SKM-1 treated with dmso at 0.1 percent for 144 hours (cell line): Measurements from ENCODE around the gene STYXL2.

ENCODE experiments used
- DNase-seq: peaks from one replicate; lab custom pipeline; 2025; ENCODE audit not compliant: unreplicated experiment; lab: John Stamatoyannopoulos, UW

STYXL2 gene

GRCh38 chr1:167077128-167077867 is 16.6 kb upstream of the STYXL2 start:
- no peak for DNase-seq

- DNase-seq: no peak
Observed at GRCh38 chr1:167077868-167078210, 16.0 kb upstream of the STYXL2 start.

DNA sequence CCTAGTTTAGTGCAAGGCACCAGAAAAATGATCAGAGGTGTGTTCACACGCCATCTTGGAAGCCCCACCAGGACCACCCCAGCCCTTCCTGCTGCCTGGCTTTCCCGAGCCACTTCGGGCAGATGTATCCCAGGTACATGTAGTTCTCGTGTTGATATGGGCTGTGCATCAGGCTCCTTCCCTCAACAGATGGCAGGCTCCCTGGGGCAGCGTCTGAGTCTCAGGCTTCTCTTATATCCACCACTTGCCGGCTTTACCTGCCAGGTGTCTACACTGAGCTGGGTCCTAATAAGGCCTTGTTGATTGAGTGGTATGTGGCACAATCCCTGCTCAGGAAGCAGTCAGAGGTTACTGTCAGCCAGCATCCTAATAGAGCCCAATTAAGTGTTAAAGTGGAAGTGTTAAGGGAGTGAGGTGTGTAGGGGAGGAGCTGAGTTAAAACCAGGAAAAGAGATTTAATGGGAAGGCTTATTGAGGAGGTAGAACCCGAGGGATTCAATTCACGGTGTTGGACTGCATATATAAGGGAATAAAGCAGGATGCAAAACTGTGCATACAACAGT is 12.2 kb upstream of the STYXL2 start:
- DNase-seq: no peak

GRCh38 chr1:167082511-167083027 is 11.3 kb upstream of the STYXL2 start:
- peak; percentile 50 for DNase-seq

- no peak for DNase-seq
Observed at GRCh38 chr1:167083066-167083665, 10.7 kb upstream of the STYXL2 start.

DNA sequence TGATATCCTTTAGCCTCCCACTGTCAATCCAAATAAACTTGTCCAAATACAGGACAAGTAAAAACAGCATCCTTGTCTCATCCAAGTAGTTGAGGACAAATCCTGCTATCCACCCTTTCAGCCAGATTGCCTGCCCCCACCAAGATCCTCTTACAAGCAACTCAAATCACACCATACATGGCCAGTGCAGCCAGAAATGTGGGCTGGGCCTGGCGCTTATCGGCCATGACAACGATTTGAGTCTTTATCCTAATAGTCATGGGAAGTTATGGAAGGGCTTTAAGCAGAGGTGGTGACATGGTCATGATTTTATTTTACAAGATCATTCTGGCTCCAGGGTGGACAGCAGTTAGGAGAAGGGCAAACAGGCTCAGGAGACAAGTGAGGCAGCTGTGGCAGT is 10.0 kb upstream of the STYXL2 start:
- DNase-seq: no peak

DNA sequence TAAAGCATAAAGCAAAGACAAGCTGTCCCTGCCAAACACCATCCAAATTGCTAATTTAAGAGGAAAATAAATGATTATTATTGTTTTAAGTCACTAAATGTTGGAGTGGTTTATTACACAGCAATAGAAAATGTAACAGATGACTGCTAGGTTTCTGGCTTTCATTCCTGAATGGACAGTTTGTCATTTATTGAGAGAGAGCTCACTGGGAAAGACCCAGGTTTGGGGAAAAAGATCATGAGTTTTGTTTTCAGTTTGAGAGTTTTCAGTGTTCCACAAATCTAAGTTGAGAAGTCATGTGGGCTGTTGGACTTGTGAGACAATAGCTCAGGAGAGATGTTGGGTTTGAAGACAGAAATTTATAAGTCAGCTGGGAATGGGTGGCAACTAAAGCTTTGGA is 9.1 kb upstream of the STYXL2 start:
- no peak for DNase-seq

- DNase-seq: no peak
Observed at GRCh38 chr1:167086033-167086432, 7.8 kb upstream of the STYXL2 start.

DNA sequence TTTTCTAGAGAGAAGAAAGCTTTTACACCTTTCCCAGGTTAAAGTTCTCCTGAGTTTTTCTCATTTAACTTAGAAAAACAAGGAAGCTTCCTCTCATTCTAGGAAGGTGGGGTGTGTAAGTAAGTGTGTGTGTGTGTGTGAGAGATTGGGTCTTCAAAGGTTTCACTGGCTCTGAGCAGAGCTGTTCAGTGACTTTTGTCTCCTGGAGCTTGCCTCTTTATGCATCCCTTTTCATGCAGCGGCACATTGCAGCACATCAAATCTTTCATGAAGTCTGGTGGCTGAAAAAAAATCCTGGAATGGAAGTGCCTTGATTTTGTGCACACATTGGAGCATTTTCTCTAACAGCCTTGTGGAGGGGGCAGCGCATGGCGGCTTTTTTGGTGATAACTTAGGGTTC is 7.1 kb upstream of the STYXL2 start:
- no peak for DNase-seq

DNA sequence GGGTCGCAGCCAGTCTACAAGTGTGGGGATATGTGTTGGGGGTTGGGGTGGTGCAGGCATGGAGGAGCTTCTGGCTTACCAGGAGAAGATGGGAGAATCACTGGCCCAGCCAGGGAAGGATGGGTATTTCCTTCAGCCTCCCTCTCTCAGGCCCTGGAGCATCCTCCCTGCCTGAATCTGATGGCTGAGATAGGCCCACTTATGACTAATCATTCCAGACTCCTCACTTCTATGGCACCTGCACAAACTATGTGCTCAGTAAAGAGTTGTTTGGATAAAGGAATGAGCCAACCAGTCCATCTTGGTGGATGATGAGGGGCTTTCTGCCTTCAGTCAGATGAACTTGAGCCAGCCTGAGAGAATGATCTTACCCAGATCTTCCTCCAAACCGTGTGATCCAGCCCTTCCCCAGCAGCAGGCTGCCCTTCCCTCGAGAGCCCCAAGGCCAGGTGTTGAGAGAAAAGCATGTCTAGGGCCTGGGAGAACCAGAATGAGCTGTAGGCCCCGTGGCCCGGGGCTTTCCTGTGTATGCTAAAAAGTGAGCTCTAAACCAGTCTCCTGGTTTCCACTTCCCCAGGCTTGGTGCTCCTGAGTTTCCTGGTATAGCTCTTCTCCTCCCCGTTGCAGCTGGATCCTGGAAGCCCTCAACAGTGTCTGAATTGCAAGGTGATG is 5.0 kb upstream of the STYXL2 start:
- no peak for DNase-seq

DNA sequence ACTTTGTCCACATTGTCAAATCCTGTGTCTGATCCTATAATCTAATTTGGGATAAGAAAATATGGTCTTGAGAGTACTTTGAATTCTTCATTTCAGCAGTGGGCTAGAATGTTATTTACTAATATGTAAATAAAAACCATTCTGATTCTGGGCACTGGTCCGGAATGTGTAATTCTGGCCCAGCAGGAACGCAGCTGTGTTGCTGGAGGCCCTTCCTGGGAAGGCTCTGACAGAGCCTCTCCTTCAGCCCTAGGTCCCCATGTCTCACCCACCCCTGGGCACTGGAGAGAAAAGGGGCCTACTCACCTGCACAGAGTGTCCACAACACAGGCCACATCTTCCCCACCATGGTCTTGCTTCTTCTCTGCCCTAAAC is 3.9 kb upstream of the STYXL2 start:
- no peak for DNase-seq

DNA sequence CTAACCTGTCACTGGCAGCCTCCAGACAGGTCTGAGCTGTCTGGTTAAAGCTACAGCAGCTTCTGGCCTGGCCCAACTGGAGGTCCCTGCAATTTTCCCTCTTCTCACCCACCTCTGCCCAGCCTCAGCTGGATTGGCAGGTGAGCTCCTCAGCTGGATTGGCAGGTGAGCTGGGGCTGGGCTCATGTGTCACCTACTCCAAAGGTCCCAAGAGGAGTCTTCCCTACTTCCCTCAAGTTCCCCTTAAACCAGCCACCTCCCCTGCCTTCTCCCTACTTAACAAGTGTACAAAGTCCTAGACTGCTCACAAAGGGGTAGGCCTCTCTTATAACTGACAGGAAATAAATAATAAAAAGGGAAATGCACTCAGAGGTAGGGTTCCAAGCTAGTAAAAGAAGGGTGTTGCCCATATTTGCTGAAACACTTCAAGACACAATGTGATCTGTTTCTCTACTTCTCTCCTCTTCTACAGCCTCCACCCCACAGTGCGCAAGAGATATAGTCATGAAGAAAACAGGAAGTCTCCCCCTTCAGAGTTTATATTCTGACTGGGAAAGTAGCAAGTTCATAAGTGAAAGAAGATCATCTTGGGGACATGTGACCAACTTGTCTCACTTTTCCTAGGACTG is 3.4 kb upstream of the STYXL2 start, which contains the start of gene GPA33:
Gene GPA33, minus strand, starts transcription at position 64 of the 629 bp plus-strand sequence. CDS start 90 bp downstream, outside the sequence.
- DNase-seq: peak; percentile 82

GRCh38 chr1:167092653-167093052 is 1.2 kb upstream of the STYXL2 start:
- no peak for DNase-seq

GRCh38 chr1:167094690-167095089 is 815 bp downstream of the STYXL2 start:
- DNase-seq: no peak

DNA sequence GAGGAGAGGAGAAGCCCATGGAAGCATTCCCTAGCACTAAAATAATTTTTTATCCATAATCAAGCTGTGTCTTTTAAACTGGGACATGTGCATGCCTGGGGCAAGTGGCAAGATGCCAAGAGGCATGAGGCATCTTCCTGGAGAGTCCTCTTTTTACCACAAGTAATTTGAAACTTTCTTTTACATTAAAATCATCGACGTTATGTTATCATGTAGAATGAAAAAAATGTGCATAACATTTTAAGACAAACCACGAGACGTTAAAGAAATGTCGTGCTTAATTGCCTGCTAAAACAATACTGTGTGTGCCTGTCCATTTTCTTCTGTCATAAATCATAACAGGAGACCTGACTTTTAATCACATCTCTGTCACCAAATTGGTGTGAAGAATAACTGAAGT is 1.5 kb downstream of the STYXL2 start:
- DNase-seq: no peak

- DNase-seq: no peak
Observed at GRCh38 chr1:167099851-167100250, 6.0 kb downstream of the STYXL2 start.

GRCh38 chr1:167100730-167101129 is 6.9 kb downstream of the STYXL2 start:
- DNase-seq: no peak

DNA sequence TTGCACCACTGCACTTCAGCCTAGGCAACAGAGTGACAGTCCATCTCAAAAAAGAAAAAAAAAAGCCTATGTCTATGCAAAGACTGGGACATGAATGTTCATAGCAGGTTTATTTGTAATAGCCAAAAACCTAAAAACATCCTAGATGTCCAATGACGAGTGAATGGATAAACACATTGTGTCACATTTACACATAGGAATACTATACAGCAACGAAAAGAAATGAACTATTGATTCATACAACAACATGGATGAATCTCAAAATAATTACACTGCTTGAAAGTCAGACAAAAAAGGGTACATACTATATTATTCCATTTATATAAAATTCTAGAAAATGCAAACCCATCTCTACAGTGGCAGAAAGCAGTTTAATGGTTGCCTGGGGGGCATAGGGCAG is 7.9 kb downstream of the STYXL2 start:
- DNase-seq: no peak

DNA sequence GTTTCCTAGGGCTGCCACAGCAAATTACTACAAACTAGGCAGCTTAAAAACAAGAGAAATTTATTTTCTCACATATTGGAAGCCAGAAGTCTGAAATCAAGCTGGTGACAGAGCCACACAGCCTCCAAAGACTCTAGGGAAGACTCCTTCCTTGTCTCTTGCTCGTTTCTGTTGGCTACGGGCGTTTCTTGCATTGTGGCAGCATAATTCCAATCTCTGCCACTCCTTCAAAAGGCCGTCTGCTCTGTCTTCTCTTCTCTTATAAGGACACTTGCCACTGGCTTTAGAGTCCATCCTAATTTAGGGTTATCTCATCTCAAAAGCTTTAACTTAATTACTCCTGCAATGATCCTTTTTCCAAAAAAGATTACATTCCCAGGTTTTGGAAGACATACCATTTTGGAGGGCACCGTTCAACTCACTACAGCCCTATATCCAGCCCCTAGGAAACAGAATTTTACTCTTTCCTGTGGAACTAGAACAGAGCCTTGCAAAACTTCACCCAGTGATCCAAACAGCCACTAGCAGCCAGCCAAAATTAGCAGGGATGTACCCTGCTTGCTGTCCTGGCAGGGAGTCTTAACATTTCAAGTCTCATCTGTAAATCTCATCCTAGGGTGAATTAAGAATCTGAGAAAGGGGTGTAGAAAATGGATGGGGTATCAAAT is 9.2 kb downstream of the STYXL2 start:
- DNase-seq: no peak

DNA sequence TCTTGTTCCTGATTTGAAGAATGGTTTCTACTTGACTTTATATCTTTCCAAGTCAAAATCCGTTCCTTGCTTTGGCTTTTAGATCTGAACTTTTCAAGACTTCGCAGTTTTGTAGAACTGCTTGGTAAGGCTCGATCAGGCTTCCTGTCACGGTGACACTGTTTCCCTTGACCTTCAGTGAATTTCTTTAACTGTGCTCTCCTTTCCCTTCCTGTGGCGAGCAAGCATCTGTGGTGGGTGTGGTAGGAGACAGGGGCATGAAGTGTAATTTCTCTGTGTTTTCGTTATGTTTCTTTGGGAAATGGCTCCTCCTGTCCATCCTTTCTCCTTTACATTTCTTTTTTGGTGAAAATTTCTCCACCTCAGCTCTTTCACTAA is 10.4 kb downstream of the STYXL2 start:
- DNase-seq: no peak
